Mucosa of rectum (tissue), 2 donors: ENCODE measurements around the gene NR1H3.

Experiments used
- H3K27ac ChIP-seq, 2 donors: one replicate each; pipeline ENCODE4 v1.7.0; 2013; ENCODE audit warnings: inconsistent platforms in 2 of 2, low read depth in 2 of 2, low read length in 2 of 2
- H3K27me3 ChIP-seq, 2 donors: one replicate each; pipeline ENCODE4 v1.7.0; 2013; ENCODE audit warnings: low read length in 2 of 2; ENCODE audit not compliant: control insufficient read depth in 2 of 2, insufficient read depth in 2 of 2
- H3K36me3 ChIP-seq, 2 donors: one replicate each; pipeline ENCODE4 v1.7.0; 2013; ENCODE audit warnings: low read length in 2 of 2; ENCODE audit not compliant: control insufficient read depth in 2 of 2, insufficient read depth in 2 of 2
- H3K4me1 ChIP-seq, 2 donors: one replicate each; pipeline ENCODE4 v1.7.0; 2013; ENCODE audit warnings: low read length in 2 of 2, mild to moderate bottlenecking in 1 of 2; ENCODE audit not compliant: control insufficient read depth in 2 of 2, insufficient read depth in 2 of 2
- H3K4me3 ChIP-seq, 2 donors: one replicate each; pipeline ENCODE4 v1.7.0; 2013; ENCODE audit warnings: low read length in 2 of 2
- H3K9ac ChIP-seq, 2 donors: one replicate each; pipeline ENCODE4 v1.7.0; 2013; ENCODE audit warnings: low read length in 2 of 2, low read depth in 1 of 2, mild to moderate bottlenecking in 1 of 2
- H3K9me3 ChIP-seq, 2 donors: one replicate each; pipeline ENCODE4 v1.7.0; 2013; ENCODE audit warnings: low read length in 2 of 2; ENCODE audit not compliant: control insufficient read depth in 2 of 2
- donor health status: healthy.
- donor health status: Normal muscosa, but diverticular disease.

NR1H3 gene

GRCh38 chr11:47243454-47243853, 14.3 kb upstream of the NR1H3 start:
- H3K27ac ChIP-seq, result peak overlapping the region in 1 of 2 donors; percentile 10
- peaks cover 53 to 62% of the 10 kb centered on the region in 2 donors for H3K36me3 ChIP-seq
- H3K27me3 ChIP-seq, result no peaks in the 10 kb centered on the region
- H3K9me3 ChIP-seq, result no peaks in the 10 kb centered on the region
- no peak overlapping the region for H3K9ac ChIP-seq
- H3K4me3 ChIP-seq, result no peak overlapping the region
- H3K4me1 ChIP-seq, result peaks cover 10 to 12% of the 10 kb centered on the region in 2 donors

- H3K27ac ChIP-seq, result peak overlapping the region; percentile 1 to 46
- no peaks in the 10 kb centered on the region for H3K27me3 ChIP-seq
- peaks cover 42 to 51% of the 10 kb centered on the region in 2 donors for H3K36me3 ChIP-seq
- H3K4me1 ChIP-seq, result peaks cover 16 to 17% of the 10 kb centered on the region in 2 donors
- H3K4me3 ChIP-seq, result no peak overlapping the region
- H3K9me3 ChIP-seq, result no peaks in the 10 kb centered on the region
- H3K9ac ChIP-seq, result no peak overlapping the region
These were observed 13.1 kb upstream of the NR1H3 start for GRCh38 chr11:47244448-47245350.

GRCh38 chr11:47245611-47246357, 12.0 kb upstream of the NR1H3 start:
- no peaks in the 10 kb centered on the region for H3K9me3 ChIP-seq
- no peaks in the 10 kb centered on the region for H3K27me3 ChIP-seq
- peaks cover 35 to 43% of the 10 kb centered on the region in 2 donors for H3K36me3 ChIP-seq
- H3K27ac ChIP-seq, result no peak overlapping the region
- no peak overlapping the region for H3K9ac ChIP-seq
- H3K4me3 ChIP-seq, result no peak overlapping the region
- peaks cover 16 to 17% of the 10 kb centered on the region in 2 donors for H3K4me1 ChIP-seq

GRCh38 chr11:47247502-47247901, 10.3 kb upstream of the NR1H3 start:
- peaks cover 21 to 29% of the 10 kb centered on the region in 2 donors for H3K36me3 ChIP-seq
- no peaks in the 10 kb centered on the region for H3K9me3 ChIP-seq
- no peaks in the 10 kb centered on the region for H3K27me3 ChIP-seq
- no peak overlapping the region for H3K27ac ChIP-seq
- H3K9ac ChIP-seq, result no peak overlapping the region
- H3K4me3 ChIP-seq, result peak overlapping the region; percentile 96
- peaks cover 16 to 17% of the 10 kb centered on the region in 2 donors for H3K4me1 ChIP-seq

GRCh38 chr11:47248304-47248663, 9.5 kb upstream of the NR1H3 start:
- Histone ChIP-seq H3K27ac (peak overlapping the region; percentile 72 to 78), H3K36me3 (peaks cover 14 to 21% of the 10 kb centered on the region in 2 donors)

GRCh38 chr11:47248664-47249377, 9.0 kb upstream of the NR1H3 start, which contains the start of gene ACP2:
TSS of gene ACP2 (minus strand) at chr11:47248814. CDS start at chr11:47248789, 25 bp downstream.
- Histone ChIP-seq H3K27ac (peak within 1 kb of the TSS; percentile 72 to 78), H3K36me3 (peaks cover 14 to 21% of the 10 kb centered on the region in 2 donors), H3K27me3 (no peaks in the 10 kb centered on the region), H3K4me1 (peaks cover 16 to 17% of the 10 kb centered on the region in 2 donors), H3K9me3 (no peaks in the 10 kb centered on the region), H3K9ac (peak within 1 kb of the TSS; percentile 61 to 79), H3K4me3 (peak within 1 kb of the TSS; percentile 96)

More at GRCh38 chr11:47248304-47248663, 9.5 kb upstream of the NR1H3 start:
- Histone ChIP-seq H3K9me3 (no peaks in the 10 kb centered on the region), H3K27me3 (no peaks in the 10 kb centered on the region), H3K4me1 (peaks cover 16 to 17% of the 10 kb centered on the region in 2 donors), H3K4me3 (peak overlapping the region; percentile 96), H3K9ac (peak overlapping the region; percentile 61 to 79)

- H3K36me3 ChIP-seq, result peaks cover 14 to 21% of the 10 kb centered on the region in 2 donors
- peak overlapping the region; percentile 72 to 78 for H3K27ac ChIP-seq
- peaks cover 16 to 20% of the 10 kb centered on the region in 2 donors for H3K4me1 ChIP-seq
- peak overlapping the region in 1 of 2 donors; percentile 79 for H3K9ac ChIP-seq
- H3K9me3 ChIP-seq, result no peaks in the 10 kb centered on the region
- H3K27me3 ChIP-seq, result no peaks in the 10 kb centered on the region
- H3K4me3 ChIP-seq, result peak overlapping the region; percentile 96
These were observed 8.4 kb upstream of the NR1H3 start for GRCh38 chr11:47249378-47249715.

GRCh38 chr11:47251751-47252150, 6.0 kb upstream of the NR1H3 start:
- H3K4me3 ChIP-seq, result no peak overlapping the region
- H3K9ac ChIP-seq, result no peak overlapping the region
- no peaks in the 10 kb centered on the region for H3K9me3 ChIP-seq
- peaks cover 0 to 4% of the 10 kb centered on the region in 2 donors for H3K36me3 ChIP-seq
- peaks cover 26 to 27% of the 10 kb centered on the region in 2 donors for H3K4me1 ChIP-seq
- no peak overlapping the region for H3K27ac ChIP-seq
- no peaks in the 10 kb centered on the region for H3K27me3 ChIP-seq

GRCh38 chr11:47253660-47254059, 4.1 kb upstream of the NR1H3 start:
- H3K9me3 ChIP-seq, result no peaks in the 10 kb centered on the region
- peaks cover 27 to 30% of the 10 kb centered on the region in 2 donors for H3K4me1 ChIP-seq
- no peaks in the 10 kb centered on the region for H3K36me3 ChIP-seq
- no peak overlapping the region for H3K4me3 ChIP-seq
- H3K27me3 ChIP-seq, result no peaks in the 10 kb centered on the region
- peak overlapping the region in 1 of 2 donors; percentile 75 for H3K27ac ChIP-seq
- H3K9ac ChIP-seq, result no peak overlapping the region
